Osteoblast (primary cell): ENCODE results near the gene SIDT1. TPM values are rescaled to one million over a fixed set of nuclear protein-coding genes. Genes with fewer than 3 reads are reported as not detected.

Source experiments
- DNase-seq: peaks from one replicate; pipeline ENCODE4 v3.0.0; 2011; ENCODE audit warnings: low spot score, mixed read lengths; ENCODE audit not compliant: insufficient read length; ENCODE audit errors: missing footprints
- H2AFZ ChIP-seq: 2 replicates; pipeline ENCODE4 v1.6.0; 2011; ENCODE audit warnings: mild to moderate bottlenecking, low read length
- H3K27ac ChIP-seq: 2 replicates; pipeline ENCODE4 v1.5.1; 2011; ENCODE audit warnings: mild to moderate bottlenecking, low read depth, low read length, moderate library complexity
- H3K27me3 ChIP-seq: 2 replicates; pipeline ENCODE4 v1.6.0; 2012; ENCODE audit warnings: mild to moderate bottlenecking, control low read depth, inconsistent platforms, low read length, moderate library complexity; ENCODE audit not compliant: insufficient read depth
- H3K36me3 ChIP-seq: 2 replicates; pipeline ENCODE4 v1.5.1; 2011; ENCODE audit warnings: mild to moderate bottlenecking, low read length, control low read depth, moderate library complexity; ENCODE audit not compliant: insufficient read depth
- H3K4me1 ChIP-seq: 2 replicates; pipeline ENCODE4 v1.5.1; 2011; ENCODE audit warnings: mild to moderate bottlenecking, low read length, control low read depth, moderate library complexity; ENCODE audit not compliant: insufficient read depth
- H3K4me2 ChIP-seq: 2 replicates; pipeline ENCODE4 v1.6.0; 2011; ENCODE audit warnings: mild to moderate bottlenecking, low read length; ENCODE audit not compliant: insufficient read depth
- H3K4me3 ChIP-seq: fragments of 200-600 bp; sonication (generic); 3 replicates; pipeline ENCODE4 v1.5.1; 2012; ENCODE audit warnings: mild to moderate bottlenecking, low read length, inconsistent platforms; ENCODE audit not compliant: insufficient read depth
- H3K79me2 ChIP-seq: 2 replicates; pipeline ENCODE4 v1.6.0; 2012; ENCODE audit warnings: mild to moderate bottlenecking, low read length, control low read depth, inconsistent platforms; ENCODE audit not compliant: insufficient read depth
- H3K9me3 ChIP-seq: 2 replicates; pipeline ENCODE4 v1.5.1; 2011; ENCODE audit warnings: low read depth, low read length, control low read depth
- H4K20me1 ChIP-seq: 2 replicates; pipeline ENCODE4 v1.6.0; 2012; ENCODE audit warnings: mild to moderate bottlenecking, low read length, control low read depth; ENCODE audit not compliant: insufficient read depth
- CTCF ChIP-seq: IDR thresholded peaks from 2 replicates; pipeline ENCODE4 v1.5.1; 2011; ENCODE audit warnings: mild to moderate bottlenecking, low read depth, low read length, moderate library complexity; ENCODE audit errors: extremely low read depth
- total RNA-seq: library from RNA; depleted of rRNA; stranded (reverse); fragments of >200 nt; gene quantifications from 2 replicates; pipeline ENCODE4 v1.2.3, GENCODE V29; 2012

Gene SIDT1
- total RNA-seq, 1 donor, result under 0.01 TPM

- Histone ChIP-seq H3K27me3 (no peaks in the 10 kb centered on the region), H3K4me1 (no peaks in the 10 kb centered on the region), H3K79me2 (no peaks in the 10 kb centered on the region), H2AFZ (no peak overlapping the region), H3K36me3 (peaks cover 23% of the 10 kb centered on the region), H3K9me3 (no peaks in the 10 kb centered on the region), H4K20me1 (no peaks in the 10 kb centered on the region), H3K27ac (no peak overlapping the region), H3K4me3 (no peak overlapping the region), H3K4me2 (no peak overlapping the region)
- DNase-seq, result no peak
- TF ChIP-seq CTCF, result no peak
Observed at GRCh38 chr3:113659101-113659541, 126.8 kb downstream of the SIDT1 start.

- Histone ChIP-seq H3K9me3 (no peaks in the 10 kb centered on the region), H3K36me3 (peaks cover 26% of the 10 kb centered on the region), H2AFZ (no peak overlapping the region), H3K27ac (no peak overlapping the region), H3K4me2 (no peak overlapping the region), H3K4me1 (no peaks in the 10 kb centered on the region), H3K27me3 (no peaks in the 10 kb centered on the region), H3K4me3 (no peak overlapping the region), H4K20me1 (no peaks in the 10 kb centered on the region), H3K79me2 (no peaks in the 10 kb centered on the region)
- DNase-seq, result no peak
- TF ChIP-seq CTCF, result no peak
Observed at GRCh38 chr3:113659996-113660395, 127.6 kb downstream of the SIDT1 start.

- no peak for TF ChIP-seq CTCF
- H3K79me2 ChIP-seq, result no peaks in the 10 kb centered on the region
- no peak overlapping the region for H3K4me3 ChIP-seq
- no peak for DNase-seq
- H3K4me1 ChIP-seq, result no peaks in the 10 kb centered on the region
- H3K36me3 ChIP-seq, result peaks cover 26% of the 10 kb centered on the region
- H3K4me2 ChIP-seq, result no peak overlapping the region
- no peaks in the 10 kb centered on the region for H3K27me3 ChIP-seq
- H4K20me1 ChIP-seq, result no peaks in the 10 kb centered on the region
- H3K27ac ChIP-seq, result no peak overlapping the region
- no peak overlapping the region for H2AFZ ChIP-seq
- H3K9me3 ChIP-seq, result no peaks in the 10 kb centered on the region
Observed at GRCh38 chr3:113660458-113660857, 128.1 kb downstream of the SIDT1 start.

- H3K4me2 ChIP-seq, result no peak overlapping the region
- no peaks in the 10 kb centered on the region for H3K9me3 ChIP-seq
- no peaks in the 10 kb centered on the region for H4K20me1 ChIP-seq
- DNase-seq, result no peak
- no peak for TF ChIP-seq CTCF
- no peaks in the 10 kb centered on the region for H3K4me1 ChIP-seq
- no peaks in the 10 kb centered on the region for H3K27me3 ChIP-seq
- no peak overlapping the region for H3K4me3 ChIP-seq
- H3K27ac ChIP-seq, result no peak overlapping the region
- no peaks in the 10 kb centered on the region for H3K79me2 ChIP-seq
- no peak overlapping the region for H2AFZ ChIP-seq
- peaks cover 26% of the 10 kb centered on the region for H3K36me3 ChIP-seq
Observed at GRCh38 chr3:113660896-113661295, 128.5 kb downstream of the SIDT1 start.
